Nucleus accumbens (tissue), 56 donors: ENCODE results near the gene BCR.

Source experiments
- DNase-seq, 56 donors: peaks; one replicate each; lab custom pipeline; 2025; lab: John Stamatoyannopoulos, UW

The BCR gene

DNA sequence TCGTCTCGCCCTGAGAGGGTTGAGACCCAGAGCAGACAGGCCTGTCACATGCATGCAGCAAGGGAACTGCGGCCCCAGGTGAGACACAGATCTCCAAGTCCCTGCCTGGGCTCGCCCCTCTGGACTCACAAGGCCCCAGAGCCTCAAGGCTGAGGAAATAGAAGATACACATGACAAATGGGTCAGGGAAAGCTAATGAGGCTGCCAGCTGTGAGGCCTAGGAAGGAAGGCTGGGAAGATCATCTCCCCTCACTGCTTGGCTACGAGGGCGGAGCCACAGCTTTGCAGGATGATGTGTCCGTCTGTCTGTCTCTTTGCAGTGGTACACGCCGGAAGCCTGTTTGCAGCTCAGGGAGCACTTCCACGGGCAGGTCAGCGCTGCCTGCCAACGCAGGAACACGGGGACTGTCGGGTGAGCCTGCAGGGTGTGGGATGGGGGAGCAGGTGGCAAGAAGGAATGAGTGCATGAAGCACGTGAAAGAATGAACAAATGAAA lies 30.5 kb upstream of the BCR start:
- DNase-seq = no peak

DNA sequence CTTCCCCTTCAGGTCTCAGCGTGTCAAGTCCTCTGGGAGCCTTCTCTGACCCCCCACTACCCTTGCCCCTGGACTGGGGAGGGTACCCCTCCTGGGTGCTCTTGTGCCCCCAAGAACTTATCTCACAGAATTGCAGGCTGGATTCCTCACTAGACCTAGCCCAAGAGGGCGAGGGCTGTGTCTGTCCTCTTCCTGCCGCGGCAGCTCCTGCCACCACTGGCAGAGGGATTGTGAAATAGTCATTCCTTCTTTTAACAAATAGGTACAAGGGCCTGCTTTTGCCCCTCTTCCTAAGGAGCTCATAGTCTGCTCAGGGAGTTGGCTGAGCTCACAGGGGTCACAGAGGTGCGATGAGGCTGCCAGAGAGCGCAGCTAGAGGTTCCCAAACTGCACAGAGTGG lies 29.5 kb upstream of the BCR start:
- no peak for DNase-seq

DNA sequence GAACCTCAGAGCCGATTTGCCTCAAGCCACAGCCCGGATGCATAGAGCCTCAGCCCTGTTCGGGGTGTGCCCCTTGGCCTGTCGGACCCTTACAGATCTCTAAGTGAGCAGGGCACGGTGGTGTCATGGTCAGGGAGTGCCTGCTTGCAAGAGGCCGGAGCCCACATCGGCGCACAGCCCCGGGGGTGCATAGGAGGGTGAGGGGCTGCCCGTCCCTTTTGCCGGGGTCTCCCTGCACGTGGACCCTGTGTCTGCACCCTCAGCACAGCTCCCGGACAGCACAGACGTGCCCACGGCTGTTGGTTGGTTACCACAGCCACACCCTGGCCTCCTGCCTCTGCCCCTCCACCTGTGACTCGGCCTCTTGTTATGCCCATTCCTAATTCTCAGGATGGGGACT lies 28.5 kb upstream of the BCR start:
- no peak for DNase-seq

DNA sequence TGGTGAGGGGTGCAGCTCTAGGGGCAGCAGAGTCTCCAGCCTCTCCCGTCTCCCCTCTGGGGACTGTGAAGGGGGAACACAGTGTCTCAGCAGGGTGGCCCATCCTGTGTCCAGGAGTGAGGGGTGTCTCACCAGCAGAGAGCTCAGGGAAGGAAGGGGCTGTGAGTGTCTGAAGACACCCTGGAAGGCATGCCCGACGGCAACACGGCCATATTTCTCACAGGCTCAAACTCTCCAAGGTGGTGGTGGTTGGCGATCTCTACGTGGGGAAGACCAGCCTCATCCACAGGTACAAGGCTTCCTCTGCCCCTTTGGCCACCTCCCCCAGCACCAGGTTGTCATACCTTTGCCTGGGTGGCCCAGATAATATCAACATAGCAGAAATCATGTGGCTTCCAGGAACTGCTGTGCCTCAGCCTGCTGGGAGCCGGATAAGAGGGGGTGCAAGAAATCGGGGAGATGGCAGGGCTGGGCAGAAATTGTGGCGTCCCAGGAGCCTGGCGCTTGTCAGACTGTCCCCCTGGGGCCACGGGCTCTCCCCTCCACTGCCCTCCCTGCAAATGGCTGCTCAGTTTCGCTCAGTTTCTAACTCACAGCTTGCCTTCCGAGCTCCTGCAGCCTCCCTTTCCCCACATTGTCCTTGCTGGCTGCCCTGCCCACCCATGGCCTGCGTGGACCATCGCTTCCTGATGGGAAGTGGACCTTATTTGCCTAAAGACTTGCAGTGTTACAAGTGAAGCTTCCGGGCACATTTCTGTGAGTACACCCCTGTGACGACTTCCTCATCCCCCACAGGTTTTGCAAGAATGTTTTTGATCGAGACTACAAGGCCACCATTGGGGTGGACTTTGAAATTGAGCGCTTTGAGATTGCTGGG lies 27.8 kb upstream of the BCR start:
- DNase-seq = no peak

DNA sequence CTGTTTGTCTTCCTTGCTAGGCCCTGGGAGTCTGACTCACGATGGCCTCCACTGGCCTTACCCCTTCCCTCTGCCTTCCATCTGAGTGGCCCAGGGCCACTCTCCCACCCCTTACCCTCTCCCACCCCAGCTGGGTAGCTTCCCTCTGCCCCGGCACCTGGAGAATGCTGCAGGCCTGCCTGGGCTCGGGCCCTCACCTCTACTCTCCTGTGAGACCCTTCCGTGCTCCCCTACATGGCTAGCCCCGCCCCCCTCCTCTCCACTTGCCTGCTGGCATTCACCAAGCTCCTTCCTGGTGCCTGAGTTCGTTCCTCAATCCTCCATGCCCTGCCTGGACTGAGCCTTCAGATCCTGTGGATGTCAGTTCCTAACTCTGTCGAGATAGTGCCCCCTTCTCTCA lies 26.3 kb upstream of the BCR start:
- no peak for DNase-seq

DNA sequence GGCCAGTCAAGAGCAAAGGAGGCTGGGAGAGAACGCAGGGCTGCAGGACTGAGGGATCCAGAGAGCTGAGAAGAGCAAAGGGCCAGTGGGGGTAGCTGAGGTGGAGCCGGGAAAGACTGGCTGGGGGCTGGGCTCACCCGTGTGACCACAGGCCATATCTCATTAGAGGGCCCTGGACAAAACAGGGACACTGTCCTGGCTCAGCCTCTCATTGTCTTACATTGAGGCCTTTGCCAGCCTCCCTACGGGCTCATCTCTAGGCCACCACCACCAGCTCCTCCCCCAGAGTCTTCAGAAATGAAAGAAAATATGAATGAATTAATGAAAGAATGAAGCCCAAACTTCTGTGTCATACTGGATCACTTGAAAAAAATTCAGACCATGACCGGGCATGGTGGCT lies 25.8 kb upstream of the BCR start:
- DNase-seq = no peak

DNA sequence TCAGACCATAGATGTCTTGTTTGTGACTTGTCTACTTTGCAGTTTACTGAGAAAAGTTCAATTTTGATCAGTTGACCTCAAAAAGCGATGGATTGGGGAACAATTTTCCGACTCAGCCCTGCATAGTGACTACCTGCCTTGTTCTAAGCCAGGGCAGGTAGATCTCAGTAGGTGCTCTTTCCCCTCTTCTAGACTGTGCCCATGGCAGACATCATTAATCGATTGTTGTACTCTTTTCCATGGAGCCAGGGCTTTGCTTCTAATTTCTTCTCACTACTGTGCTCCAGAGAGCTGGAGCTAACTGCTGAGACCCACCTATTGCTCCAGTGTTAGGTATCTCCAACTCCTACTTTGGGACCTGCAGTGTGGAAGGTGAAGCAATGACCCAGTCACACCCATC lies 25.2 kb upstream of the BCR start:
- no peak for DNase-seq

DNA sequence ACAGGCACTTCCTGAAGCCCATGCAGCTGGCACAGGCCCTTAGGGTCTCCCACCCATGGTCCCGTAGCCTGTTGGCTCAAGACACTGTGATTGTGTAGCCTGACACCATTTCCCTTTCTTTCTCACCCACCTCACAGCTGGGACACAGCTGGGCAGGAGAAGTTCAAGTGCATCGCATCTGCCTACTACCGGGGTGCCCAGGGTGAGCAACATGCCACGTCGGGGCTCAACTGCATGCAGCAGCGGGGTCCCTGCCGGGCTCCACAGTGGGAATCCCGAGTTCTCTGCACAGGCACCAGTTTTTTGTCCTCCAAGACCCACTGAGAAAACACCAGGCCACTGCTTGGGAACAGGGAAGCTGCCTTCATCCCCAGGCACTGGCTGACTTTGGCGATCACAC lies 24.5 kb upstream of the BCR start:
- no peak for DNase-seq

DNA sequence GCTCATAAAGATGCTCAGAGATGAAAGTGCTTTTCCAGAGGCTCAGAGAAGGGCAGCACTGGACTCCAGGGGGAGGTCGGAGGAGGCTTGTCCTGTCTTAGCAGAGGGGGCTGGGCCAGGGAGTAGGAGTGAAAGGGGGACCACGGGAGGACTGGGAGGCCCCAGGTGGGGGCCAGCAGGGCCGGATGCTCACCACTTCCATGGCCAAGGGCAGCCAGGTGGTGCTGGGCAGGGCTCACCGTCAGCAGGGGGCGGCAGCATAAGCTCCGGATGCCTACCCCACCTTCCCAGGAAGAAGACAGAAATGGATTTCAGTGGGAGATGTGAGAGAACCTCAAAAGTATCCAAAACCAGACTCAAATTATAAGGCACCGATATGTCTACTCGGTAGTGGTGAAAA lies 24.0 kb upstream of the BCR start:
- DNase-seq = no peak

DNA sequence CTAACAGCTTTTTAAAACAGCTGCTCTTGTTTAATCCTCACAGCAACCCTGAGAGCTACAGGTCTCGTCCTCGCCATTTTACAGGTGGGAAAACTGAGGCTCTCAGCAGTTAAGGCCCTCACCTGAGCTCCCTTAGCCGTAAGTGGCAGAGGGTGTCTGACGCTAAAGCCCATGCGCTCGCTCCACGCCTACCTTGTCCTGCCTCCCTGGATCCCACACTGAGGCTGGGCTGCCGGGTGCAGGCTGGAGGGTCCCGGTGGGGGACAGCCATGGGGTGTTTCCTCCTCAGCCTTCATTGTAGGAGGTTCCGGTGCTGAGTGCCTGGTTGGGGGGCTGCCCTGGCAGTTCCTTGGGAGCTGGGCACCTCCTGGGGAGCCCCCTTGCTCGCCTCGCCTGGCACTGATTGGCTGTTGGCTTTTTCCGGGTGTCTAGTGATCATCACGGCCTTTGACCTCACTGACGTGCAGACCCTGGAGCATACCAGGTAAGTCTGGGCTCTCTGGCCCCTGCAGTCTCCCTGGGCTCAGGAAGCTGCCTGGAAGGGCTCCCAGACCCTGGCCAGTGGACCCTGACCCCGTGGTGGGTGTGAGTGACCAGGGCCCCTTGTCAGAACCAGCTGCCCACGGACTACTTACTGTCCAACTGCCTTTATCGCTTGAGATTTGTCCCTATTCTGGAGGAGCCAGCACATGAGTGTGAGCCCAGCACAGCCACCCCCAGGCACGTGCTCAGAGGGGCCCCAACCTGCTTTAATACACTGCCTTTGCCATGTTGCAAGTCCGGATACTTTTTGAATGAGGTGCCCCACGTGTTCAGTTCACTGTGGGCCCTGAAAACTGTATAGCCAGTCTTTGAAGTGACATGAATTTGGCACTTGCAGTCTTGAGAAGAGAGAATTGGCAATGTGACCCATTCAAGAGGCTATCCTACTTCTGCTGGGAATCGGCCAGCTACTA lies 22.5 kb upstream of the BCR start:
- DNase-seq = no peak

DNA sequence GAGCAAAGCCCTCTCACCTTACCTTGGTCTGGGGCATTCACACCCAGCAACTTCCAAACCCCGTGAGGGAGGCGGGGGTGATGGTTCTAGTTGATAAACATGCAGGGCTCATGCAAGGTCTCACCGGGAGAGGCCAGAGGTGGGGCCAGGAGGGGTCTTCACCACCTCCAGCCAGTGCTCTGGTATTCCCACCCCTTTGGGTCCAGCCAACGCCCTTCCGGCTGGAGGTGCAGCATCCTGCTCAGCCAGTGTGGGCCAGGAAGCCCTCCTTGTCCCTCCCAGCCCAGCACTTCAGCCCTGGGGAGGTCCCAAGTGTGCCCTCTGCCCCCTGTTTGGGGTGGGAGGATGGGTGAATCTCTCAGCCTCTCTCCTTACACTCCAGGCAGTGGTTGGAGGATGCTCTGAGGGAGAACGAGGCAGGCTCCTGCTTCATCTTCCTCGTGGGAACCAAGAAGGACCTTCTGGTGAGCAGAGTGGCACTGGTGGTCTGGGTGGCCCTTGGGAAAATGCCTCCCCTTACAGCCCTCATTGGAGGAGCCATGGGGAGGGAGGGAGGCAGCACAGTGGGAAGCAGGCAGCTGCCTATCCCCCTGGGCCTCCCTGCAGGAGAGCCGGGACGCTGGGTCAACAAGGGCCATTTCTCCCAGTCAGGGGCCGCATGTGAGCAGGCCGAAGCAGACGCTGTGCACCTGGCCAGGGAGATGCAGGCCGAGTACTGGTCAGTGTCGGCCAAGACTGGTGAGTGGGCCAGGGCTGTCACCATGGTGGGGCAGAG lies 21.6 kb upstream of the BCR start:
- DNase-seq = no peak

DNA sequence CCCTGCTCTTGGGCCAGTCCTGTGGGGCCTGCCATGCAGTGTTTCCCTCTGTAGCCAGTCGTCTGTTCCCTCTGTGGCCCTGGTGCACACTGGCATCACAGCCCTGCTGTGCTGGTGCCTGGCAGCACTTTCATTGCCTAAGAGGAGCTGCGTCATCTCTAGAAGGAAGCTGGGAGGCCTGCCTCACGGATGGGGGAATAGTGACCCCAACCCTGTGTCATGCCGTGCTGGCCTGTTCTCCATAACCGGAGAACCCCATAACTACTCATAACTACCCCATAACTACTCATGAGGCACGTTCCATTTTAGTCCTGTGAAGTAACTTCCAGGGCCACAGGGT lies 21.0 kb upstream of the BCR start:
- DNase-seq = no peak

DNA sequence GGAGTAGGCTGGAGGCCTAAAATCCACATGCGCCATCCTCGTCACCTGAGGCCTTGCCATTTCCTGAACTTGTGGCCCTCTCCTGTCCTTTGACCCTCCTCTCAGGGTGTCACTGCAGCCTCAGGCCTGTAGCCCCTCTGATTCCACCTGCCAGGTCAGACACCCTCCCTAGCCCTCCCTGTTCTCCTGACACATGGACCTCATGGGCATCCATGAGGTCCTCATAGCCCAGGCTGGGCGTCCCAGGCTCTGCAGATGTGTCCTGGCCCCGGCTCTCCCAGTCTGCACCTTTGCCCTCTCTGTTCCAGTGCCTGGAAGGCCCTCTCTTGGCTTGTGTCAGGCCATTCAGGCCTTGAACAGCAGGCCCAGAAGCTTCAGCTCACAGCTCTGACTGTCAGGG lies 19.3 kb upstream of the BCR start:
- DNase-seq = no peak

DNA sequence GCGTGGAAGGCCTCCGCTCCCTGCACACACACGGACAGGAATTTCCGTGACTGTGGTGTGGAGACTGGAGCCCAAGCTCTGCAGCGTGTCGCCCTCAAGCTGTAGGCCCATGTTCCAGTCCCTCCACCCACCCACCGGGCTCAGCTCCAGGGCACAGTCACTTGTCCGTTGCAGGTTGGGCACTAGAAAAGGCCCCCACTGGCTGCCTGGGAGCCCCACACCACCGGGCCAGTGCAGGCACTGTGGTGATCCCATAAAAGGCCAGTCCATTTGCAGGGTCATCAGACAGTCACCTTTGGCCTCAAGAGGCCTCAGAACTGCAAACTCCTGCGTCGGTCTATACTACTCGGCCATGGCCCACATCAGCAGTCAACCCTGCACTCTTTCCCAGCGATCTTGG lies 18.7 kb upstream of the BCR start:
- no peak for DNase-seq

DNA sequence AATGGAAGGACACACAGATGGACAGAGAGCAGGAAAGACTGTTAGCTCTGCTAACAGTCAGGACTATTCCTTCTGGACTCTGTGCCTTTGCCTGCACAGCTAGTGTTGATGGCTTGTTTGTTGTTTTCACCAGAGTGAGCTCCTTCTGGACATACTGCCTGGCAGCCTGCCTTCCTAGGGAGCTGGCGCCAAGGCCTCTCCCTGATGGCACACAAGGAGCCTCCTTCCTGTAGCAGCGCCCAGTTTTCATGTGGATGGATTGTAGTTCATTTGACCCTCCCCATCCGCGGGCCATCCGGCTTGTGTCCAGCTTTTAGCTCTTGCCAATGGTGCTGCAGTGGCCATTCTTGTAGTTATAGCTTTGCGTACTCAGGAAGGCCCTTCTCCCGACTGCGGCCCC lies 16.6 kb upstream of the BCR start:
- peak in 50 of 56 donors; percentile 8 to 83 (median 52) for DNase-seq

DNA sequence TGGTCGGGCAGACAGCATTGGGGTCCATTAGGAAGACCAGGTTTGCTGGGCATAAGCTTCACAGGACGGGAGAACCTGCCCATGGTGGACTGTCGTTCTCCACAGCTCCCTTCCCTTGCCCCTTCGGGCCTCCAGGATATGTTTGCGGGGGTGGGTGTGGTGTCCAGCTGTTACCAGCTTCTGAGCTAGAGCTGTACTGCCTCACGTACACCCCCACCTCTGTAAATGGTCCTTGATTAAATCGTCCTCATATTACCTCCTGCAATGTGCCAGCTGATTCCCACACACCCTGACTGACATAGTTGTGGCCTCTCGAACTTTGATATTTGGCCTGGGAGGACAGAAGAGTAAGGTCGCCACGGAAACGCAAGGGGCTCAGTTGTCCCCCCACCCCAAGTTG lies 16.2 kb upstream of the BCR start:
- no peak for DNase-seq

DNA sequence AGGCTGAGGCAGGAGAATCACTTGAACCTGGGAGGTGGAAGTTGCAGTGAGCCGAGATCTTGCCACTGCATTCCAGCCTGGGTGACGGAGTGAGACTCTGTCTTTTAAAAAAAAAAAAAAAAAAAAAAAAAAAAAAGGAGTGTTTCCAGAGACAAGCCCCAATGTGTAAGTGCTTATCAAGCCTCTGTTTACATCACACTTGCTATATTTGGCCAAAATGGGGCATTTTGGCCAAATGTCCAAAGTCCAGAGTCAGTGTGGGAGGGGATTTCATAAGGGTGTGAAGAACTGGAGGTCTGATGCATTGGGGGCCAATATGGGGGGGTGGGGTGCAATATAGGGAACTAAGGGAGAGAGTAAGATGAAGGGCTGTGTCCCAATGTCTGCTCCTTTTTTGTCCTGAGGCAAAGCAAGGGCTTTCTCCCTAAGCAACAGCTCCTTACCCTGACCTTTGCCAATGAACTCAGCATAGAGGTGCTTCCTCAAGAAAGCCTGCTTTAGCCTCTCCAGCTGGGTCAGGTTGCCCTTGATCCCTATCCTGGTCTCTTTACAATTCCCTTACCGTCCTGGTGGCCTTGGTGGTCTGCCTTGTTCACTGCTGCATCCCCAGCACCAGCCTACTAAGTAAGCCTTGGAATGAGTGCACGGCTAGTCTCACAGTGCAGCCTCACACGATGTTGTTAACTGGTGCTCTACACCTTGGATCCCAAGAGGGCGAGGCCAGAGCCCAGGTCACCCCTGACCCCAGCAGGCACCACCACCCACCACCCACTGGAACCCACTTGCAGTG lies 14.1 kb upstream of the BCR start:
- DNase-seq = no peak

DNA sequence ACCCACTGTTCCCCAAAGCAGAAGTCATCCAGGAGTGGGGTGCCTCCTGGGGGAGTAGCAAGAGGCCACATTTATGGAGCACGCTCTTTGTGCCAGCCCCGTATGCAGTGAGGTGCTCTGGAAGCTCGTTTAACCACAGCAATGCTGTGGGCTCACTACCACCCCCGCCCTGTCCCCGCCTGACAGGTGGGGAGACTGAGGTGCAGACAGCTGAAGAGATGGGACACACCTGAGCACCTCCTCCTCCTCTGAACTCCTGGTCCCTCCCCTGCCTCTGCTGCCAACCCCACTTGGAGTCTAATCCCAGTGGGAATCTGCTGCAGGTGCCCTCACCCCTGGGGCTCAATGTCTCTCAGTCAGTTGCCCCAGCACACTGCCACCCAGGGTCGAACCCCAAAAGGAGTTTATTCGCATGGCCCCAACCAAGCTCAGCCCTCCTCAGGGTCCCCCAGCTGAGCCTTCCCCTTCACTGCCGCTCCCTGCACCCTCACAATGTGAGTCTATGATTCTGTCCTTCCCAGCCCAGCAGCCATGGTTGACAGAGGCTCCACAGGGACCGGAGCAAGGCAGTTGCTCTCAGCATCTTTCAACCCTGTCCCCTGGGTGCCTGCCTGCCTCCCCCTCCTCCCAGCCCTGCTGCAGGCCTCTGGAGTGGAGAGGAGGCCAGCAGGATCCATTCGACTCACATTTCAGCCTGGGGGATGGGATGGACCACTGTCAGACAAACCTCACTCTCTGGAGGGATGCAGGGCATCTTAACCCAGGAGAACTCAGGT lies 13.3 kb upstream of the BCR start:
- DNase-seq = no peak

DNA sequence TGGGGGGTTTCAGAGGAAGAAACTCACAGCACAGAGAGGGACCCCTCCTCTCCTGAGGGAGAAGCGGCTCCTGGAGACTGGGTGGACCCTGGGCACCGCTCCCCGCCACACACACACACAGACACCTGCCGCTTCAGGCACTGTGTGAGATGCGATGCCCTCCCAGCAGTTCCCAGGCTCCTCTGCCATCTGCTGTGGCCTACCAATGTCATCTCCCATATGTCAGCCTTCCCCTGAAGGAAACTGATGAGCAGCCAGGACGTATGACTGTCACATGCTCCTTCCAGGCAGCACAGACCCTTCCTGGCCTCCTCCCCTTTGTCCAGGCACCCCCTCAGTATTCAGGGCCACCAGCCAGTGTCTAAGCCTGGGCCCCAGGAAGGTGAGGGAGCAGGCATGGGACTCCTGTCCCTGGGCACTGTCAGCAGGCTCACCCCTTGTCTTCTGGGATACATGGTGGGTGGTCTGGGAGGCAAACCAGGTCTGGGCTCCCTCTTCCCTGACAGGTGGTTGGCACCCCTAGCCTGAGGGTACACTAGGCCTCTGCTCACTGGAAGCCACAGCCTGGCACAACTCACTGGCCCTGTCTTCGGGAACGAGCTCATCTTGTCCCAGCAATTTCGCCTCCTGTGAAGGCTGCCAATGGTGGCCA lies 11.8 kb upstream of the BCR start:
- DNase-seq = no peak
